CD4-positive, alpha-beta T cell treated with Interleukin-12 subunit alpha and Interleukin-12 subunit beta, for 1 hour (primary cell): ENCODE measurements around the gene GATAD2B.
"Not testable (repeated sequence)": the region's sequence is repeated elsewhere in the genome, so short reads cannot be mapped to it uniquely, and the experiment has no call there.

Experiments
- DNase-seq: peaks from one replicate; pipeline ENCODE4 v3.0.0-alpha.2; 2020

GATAD2B gene

DNA sequence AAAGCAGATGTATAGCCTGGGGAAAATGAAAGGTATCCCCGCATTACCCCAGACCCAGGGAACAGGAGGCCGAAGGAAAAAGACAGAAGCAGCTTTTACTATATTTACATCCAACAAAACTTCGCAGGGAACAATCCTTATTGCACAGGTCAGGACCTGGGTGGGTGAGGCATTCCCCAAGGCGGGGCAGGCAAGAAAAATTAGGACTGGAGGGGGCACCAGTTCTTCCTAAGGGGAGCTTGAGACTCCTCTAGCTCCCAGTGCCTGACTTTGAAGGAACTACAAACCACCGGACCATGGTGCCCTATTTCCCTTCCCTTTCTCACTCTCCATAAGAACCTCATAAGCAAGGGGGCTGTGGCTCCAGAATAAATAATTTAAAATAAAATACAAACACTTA is 6.7 kb upstream of the GATAD2B start:
- DNase-seq = no peak

DNA sequence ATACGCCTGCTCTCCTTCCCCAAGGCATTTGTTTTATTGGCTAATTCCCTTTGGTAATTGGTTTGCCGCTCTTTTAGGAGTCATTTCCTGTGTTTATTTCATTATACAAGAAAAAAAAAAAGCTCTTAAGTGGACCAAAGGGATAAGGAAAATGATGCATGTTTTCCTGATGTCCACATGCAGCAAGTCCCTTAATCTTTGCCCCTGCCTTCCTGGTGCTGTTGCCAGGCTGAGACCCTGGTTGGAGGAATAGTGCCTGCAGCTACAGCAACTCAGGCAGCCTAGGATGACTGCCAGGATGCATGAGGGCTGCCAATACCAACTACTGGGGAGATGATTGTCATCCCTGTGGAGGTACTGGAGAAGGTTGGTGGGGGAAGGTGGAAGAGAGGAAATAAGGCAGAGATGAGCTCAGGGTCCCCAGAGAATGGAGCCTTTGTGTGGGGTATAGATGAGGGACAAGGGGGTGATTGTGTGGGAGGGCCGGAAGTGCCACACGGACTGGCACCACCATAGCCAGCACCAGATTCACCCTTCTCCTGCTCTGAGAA is 6.1 kb upstream of the GATAD2B start:
- no peak for DNase-seq

DNA sequence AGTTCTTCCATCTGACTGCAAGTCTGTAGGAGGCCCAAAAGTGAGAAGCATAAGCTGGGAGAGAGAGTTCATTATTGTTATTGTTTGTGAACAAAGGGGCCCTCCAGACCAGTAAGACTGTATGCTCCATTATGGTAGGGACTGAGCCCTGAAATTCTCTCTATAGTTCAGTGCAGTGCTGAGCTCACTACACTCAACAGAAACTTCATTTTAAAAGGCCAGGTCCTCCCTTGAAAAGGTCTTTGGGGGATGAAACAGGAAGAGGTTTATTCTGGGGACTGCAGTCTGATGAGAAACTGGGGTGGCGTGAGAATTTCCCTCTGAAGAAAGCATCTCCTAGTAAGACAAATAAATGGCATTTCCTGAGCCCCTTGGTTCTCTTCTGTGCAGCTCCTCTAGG is 5.5 kb upstream of the GATAD2B start:
- no peak for DNase-seq

DNA sequence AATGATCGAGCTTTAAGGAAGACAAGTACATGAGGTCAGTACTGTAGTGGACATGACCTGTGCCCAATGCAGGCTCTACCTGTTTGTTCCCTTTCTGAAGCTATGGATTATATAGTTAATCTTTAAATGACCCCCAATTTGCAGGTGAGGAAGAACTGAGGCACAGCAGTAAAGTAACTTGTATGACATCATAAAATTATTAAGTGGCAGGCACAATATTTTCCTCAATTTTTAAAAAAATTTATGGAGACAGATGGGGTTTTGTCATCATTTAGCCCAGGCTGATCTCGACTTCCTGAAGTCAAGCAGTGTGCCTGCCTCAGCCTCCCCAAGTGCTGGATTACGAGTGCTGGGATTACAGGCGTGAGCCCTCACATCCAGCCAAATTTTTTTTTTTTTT is 3.6 kb upstream of the GATAD2B start:
- DNase-seq = no peak

DNA sequence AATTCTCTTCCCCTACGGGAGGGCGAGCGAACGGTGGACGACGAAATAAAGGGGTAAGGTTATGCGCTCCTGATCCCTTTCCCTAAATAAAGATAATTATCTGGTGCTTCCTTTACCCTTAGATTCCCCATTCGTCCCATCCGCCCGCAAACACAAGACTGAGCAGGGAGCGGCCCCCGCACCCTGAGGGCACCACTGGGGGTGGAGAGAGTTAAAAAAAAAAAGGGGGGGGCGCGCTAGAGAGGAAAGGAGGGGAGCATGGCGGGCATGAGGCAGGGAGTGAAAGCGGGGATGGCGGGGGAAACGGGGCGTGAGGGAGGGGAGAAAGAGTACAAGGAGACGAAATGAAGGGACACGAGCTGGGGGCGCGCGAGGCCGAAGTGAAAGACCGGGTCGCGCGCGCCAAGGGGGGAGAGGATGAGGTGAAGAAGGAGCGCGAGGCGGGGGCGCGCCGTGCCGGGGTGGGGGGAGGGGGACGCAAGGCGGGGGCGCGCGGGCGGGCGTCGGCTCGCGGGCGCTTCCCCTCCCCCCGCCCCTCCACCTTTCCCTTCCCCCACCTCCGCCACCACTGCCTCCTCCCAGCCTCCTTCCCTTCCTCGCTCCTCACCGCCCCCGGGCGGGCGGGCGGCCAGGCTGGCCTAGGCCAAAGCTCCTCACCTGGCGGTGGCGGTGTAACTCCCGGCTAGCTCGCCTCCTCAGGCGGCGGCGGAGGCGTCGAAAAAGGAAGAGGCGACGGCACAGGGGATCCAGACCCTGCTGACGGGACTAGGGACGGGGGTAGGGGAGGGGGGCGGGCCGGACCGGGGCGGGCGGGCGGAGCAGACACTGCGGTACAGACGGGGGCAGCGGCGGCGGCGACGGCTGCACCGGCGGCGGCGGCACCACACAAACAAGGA is 448 bp downstream of the GATAD2B start:
- DNase-seq = no peak

DNA sequence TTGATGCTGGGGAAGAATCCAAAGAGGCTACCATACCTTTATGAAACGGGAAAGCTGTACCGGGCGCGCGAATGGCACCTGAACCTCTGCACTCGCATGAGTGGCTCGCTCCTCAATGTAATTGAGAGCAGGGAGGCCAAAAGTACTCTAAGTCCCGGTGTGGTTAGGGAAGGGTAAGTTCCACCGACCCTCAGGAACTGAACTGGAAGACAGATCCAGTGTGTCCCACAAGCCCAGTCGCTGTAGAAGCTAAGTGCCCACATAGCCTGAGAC is 1.0 kb downstream of the GATAD2B start:
- DNase-seq = peak; percentile 6

DNA sequence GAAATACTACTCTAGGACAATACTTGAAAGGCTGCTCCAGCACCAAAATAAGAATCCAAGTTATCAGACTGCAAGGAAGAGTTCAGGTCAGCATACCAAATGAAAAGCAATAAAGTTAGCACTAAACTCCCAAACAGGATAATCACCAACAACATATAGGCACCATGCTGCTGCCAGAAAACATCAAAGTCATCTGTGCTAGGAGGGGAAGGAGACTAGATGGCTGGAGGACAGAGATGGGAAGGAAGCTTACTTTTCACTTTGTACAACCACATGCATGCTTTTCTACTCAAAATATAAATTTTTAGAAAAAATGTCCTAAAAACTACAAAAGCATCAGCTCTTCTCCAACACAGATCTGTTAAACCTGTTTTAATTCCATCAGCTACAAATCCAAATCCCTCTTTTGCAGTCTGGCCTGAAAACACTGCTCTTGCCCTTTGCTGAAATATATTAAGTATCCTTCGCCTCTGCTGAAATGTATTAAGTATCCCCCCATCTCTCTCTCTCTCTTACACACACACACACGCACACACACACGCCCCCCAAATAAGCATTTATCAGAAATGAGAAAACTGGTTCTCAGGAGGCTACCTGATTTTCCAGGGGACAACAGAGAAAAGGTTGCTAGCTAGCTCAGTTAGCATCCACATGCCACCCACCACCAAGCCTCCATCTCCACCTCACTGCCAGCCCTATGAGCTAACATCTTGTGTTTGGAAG is 1.5 kb downstream of the GATAD2B start:
- no peak for DNase-seq

DNA sequence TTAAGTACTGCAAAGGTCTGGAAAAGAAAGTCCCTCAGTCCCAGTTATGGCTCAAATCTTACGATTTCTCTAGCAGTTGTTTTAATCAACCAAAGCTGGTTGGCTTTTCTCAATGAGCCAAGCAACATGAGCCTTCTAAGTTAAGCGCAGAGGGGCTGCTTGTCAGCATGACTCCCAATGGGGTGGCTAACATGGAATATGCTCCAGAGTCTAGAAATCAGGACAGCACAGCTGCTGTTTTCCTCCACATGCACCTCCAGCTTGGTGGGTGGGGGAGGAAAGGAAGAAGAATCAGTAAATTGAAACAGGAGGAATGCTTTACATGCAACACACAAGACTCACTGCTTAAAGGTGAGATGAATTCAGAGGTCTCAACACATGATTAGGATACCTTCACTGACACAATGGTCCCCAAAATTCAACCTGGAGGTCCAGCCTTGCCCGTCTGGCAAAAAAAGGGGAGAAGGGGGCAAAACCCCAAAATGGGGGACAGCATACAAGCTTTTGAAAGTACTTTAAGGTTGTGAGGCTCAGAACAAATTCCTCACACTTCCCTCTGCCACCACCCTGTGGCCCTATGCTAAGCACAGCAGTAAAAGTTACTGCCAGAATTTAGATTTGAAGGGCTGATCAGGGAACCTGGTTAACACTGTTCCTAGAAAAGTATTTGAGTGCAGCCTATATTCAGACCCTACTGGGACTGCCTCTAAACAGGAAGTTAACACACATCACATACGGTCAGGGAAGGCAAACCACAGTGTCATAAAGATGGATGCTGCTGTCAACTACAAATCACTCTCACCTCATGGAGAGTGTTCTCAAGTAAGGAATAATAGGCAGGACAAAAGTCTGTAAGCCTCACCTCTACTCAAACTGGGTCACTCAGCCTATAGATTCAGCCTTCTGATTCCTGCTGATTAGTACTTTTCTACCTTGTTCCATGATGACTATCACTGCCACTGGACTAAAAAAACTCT is 2.6 kb downstream of the GATAD2B start:
- peak; percentile 42 for DNase-seq

DNA sequence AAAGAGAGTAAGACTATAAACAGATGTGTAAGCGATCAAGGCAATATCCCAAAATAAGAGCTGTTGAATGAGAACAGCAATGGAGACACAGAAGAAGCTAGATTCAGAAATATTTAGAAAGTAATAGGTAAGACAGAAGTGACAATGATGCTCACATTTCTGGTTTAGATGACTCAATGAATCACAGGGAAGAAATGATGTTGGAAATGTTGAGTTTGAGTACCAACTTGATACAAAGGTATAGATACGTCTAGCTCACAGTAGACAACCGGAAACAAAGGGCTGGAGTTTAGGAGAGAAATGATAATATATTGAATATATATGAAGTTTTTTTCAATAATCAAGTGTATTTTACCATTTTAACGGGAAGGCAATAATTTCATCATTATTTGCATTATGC is 6.5 kb downstream of the GATAD2B start:
- DNase-seq = no peak

DNA sequence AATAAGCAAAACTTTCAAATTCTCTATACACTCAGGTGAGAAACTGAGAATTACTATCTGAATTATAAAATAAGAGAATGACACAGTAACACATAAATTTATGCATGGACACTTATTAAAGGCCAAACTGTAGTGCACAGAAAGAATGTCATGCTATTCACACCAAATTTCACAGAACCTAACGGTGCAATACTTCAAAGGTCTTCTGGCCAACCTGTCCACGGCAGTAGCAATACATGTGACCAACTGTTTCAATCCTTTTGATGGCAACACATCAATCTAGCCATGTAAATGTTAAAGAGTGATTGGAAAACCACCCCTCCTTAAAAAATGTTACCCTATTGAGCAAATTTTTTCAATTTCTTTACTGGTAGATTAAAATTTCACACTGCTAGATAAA is 10.4 kb downstream of the GATAD2B start:
- DNase-seq = no peak

DNA sequence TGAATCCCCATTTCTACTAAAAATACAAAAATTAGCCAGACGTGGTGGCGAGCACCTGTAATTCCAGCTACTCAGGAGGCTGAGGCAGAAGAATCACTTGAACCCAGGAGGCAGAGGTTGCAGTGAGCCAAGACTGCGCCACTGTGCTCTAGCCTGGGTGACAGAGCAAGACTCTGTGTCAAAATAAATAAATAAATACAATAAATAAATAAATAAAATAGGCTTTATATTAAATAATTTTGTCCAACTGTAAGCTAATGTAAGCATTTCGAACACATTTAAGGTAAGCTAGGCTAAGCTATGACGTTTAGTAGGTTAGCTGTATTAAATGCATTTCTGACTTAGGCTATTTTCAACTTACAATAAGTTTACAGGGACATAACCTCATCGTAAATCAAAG is 12.2 kb downstream of the GATAD2B start:
- not testable (repeated sequence) for DNase-seq

DNA sequence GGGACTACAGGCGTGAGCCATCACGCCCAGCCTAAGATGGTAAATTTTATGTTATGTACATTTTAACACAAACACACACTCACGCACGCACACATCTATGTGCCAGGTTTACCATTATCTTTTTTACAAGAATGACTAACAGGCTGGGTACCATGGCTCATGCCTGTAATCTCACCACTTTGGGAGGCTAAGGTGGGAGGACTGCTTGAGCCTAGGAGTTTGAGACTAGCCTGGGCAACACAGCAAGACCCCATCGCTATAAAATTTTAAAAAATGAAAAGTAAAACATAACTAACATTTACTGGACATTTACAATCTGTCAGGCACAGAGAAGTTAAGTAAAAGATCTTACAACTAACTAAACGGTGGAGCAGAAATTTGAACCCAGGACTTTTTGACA is 14.7 kb downstream of the GATAD2B start:
- no peak for DNase-seq

DNA sequence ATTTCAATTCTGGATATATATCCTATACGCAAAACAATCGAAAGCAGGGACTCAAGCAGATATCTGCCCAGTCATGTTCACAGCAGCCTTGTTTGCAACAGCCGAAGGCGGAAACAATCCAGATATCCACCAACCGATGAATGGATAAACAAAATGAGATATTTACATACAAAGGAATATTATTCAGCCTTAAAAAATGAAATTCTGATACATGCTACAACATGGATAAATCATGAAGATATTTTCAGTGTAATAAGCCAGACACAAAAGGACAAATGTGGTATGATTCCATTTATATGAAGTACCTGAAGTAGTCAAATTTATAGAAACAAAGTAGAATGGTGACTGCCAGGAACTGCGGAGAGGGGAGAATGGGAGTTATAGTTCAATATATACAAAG is 15.6 kb downstream of the GATAD2B start:
- no peak for DNase-seq

DNA sequence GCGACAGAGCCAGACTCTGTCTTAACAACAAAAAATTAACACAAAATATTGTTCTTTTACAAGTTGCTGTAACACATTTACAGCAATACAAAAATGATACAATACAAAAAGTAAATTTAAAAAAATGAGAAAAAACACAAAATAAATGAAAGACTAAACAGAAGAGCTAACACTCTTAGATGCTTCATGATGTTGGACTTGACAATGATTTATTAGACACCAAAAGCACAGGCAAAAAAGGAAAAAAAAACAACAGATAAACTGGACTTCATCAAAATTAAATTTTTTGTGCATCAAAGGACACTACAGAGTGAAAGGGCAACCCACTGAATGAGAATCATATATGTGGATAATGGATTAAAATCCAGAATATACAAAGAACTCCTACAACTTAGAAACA is 16.4 kb downstream of the GATAD2B start:
- no peak for DNase-seq

DNA sequence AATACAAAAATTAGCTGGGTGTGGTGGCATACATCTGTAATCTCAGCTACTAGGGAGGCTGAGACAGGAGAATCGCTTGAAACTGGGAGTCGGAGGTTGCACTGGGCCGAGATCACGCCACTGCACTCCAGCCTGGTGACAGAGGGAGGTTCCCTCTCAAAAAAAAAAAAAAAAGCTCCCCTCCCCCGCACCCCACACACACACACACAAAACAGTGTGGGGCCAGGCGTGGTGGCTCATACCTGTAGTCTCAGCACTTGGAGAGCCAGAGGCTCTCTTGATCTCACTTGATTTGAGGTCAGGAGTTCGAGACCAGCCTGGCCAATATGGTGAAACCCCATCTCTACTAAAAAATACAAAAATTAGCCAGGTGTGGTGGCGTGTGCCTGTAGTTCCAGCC is 16.9 kb downstream of the GATAD2B start:
- DNase-seq = not testable (repeated sequence)

DNA sequence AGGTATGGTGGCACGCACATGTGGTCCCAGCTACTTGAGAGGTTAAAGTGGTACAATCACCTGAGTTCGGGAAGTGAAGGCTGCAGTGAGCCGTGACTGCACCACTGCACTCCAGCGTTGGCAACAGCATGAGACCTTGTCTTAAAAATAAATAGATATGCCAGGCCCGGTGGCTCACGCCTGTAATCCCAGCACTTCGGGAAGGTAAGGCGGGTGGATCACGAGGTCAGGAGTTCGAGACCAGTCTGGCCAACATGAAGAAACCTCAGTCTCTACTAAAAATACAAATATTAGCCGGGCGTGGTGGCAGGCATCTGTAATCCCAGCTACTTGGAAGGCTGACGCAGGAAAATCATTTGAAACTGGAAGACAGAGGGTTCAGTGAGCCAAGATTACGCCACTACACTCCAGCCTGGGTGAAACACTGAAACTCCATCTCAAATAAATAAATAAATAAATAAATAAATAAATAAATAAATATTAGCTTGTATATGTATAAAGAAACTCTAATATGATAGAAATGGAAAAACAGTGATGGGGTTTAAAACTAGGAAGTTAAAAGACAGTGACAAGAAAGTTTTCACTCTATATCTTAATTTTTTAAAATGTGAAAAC is 18.8 kb downstream of the GATAD2B start:
- DNase-seq = no peak

DNA sequence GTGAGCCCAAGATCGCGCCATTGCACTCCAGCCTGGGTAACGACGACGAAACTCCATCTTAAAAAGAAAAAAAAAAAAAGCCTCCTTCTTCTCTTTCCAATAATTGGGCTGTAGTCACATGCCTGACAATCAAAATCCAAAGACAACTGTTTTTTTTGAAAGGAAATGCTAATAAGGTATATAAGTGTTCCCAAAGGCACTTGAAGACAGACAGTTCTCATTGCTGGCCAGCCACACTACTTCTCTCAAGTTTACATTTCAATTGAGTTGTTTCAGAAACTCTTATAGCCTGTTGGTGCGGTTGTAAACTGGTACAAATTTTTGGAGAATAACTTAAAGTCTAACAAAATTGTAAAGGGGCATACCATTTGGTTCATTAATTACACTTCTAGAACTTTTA is 23.3 kb downstream of the GATAD2B start:
- no peak for DNase-seq

DNA sequence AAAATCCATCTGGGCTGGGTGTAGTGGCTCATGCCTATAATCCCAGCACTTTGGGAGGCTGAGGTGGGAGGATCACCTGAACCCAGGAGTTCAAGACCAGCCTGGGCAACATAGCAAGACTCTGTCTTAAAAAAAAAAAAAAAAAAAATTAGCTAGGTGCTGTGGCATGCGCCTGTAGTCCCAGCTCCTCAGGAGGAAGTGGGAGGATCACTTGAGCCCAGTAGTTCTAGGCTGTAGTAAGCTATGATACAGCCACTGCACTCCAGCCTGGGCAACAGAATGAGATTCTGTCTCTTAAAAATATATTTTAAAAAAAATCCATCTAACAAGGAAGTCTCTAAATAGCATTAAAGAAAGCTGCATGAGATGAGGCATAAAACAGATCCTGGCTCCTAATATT is 26.9 kb downstream of the GATAD2B start:
- DNase-seq = not testable (repeated sequence)

DNA sequence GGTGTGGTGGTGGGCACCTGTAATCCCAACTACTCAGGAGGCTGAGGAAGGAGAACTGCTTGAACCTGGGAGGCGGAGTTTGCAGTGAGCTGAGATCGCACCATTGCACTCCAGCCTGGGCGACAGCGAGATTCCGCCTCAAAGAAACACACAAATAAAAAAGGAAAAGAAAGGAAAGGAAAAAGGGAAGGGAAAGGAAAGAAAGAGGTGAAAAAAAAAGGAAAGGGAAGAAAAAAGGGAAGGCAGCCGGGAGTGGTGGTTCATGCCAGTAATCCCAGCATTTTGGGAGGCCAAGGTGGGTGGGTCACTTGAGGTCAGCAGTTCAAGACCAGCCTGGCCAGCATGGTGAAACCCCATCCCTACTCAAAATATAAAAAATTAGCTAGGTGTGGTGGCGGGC is 31.7 kb downstream of the GATAD2B start:
- not testable (repeated sequence) for DNase-seq

DNA sequence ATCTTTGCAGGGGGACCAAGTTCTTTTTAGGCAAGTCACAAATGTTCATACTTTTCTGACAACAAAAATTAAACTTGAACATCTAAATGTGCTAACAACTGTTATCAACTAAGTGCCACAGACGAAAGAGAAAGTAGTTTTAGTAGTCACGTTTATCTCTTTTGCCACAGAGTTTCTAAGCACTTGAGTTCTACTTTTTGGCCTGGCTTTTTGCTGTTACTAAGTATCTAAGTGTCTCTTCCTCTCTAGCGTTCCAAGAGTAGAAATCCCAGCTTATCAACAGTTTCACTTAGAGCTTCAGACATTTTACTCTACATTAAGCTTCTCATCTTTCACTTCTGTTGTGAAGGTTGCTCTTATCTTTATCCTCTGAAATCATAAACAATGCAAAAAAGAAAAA is 34.2 kb downstream of the GATAD2B start:
- no peak for DNase-seq

DNA sequence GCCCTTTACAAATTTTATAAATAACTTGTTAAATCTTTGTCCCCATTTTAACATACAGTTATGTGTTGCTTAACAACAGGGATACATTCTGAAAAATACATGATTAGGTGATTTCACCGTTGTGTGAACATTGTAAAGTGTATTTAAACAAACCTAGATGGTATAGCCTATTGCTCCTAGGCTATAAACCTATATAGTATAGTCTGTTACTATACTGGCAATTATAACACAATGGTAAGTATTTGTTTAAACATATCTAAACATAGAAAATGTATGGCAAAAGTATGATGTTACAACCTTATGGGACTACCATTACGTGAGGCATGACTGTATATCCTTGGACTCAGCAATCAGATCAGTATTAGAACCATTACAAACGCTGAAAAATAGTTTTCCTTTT is 36.6 kb downstream of the GATAD2B start:
- DNase-seq = no peak

DNA sequence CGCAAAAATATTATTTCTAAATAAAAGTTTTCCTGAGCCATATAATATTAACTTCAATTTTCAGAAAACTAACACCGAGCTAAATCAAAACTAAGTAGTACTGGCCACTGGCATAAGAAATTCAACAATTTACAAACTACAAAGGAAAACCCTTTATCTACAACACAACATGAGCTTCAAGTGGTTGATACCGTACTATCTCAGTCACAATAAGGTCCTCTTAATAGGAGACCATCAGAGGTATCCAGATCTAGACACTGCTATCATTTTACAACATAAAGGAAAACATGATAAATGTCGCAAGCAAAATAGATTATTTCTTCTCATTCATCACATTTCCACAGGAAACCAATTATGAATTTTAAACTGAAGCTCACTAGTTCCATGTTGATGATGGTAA is 39.5 kb downstream of the GATAD2B start:
- DNase-seq = no peak
